ENCODE data around the gene CCDC66.

GRCh38 chr3:56620371-56620770, 63.4 kb downstream of the CCDC66 start:
- TF ChIP-seq CTCF (tag by site-specific recombination; IDR thresholded peaks at IDR 0.05) = no peak
- no peak for TF ChIP-seq SCRT1 (tag by site-specific recombination; IDR thresholded peaks at IDR 0.05; ENCODE audit: borderline replicate concordance)
- no peak for TF ChIP-seq ZBTB44 (tag by site-specific recombination; IDR thresholded peaks at IDR 0.05)
- no peak for TF ChIP-seq REST (tag by site-specific recombination; IDR thresholded peaks at IDR 0.05)
- TF ChIP-seq, protein P1, sequence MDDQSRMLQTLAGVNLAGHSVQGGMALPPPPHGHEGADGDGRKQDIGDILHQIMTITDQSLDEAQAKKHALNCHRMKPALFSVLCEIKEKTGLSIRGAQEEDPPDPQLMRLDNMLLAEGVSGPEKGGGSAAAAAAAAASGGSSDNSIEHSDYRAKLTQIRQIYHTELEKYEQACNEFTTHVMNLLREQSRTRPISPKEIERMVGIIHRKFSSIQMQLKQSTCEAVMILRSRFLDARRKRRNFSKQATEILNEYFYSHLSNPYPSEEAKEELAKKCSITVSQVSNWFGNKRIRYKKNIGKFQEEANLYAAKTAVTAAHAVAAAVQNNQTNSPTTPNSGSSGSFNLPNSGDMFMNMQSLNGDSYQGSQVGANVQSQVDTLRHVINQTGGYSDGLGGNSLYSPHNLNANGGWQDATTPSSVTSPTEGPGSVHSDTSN (CRISPR knock-in tag; IDR thresholded peaks at IDR 0.05) = no peak
- TF ChIP-seq PRDM4 (tag by site-specific recombination; IDR thresholded peaks at IDR 0.05) = no peak
- TF ChIP-seq TCF7L2 (IDR thresholded peaks at IDR 0.05; ENCODE audit: borderline replicate concordance, low read depth, low read length) = no peak
- TF ChIP-seq, protein P2, sequence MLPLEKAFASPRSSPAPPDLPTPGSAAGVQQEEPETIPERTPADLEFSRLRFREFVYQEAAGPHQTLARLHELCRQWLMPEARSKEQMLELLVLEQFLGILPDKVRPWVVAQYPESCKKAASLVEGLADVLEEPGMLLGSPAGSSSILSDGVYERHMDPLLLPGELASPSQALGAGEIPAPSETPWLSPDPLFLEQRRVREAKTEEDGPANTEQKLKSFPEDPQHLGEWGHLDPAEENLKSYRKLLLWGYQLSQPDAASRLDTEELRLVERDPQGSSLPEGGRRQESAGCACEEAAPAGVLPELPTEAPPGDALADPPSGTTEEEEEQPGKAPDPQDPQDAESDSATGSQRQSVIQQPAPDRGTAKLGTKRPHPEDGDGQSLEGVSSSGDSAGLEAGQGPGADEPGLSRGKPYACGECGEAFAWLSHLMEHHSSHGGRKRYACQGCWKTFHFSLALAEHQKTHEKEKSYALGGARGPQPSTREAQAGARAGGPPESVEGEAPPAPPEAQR (tag by site-specific recombination; IDR thresholded peaks at IDR 0.05) = no peak
- no peak for TF ChIP-seq ZNF426 (tag by site-specific recombination; IDR thresholded peaks at IDR 0.05)
- no peak for TF ChIP-seq SALL2 (tag by site-specific recombination; IDR thresholded peaks at IDR 0.05; ENCODE audit: borderline replicate concordance)

Data from HEK293 (cell line).